ENCODE data around the gene SCYGR2.

GRCh38 chr2:227617316-227618230 is 18.9 kb downstream of the SCYGR2 start, which contains the start of gene SCYGR4:
- no peak for TF ChIP-seq CTCF (IDR thresholded peaks at IDR 0.05 in 4 of 5, conservative IDR thresholded peaks at IDR 0.05 in 1 of 5)
- no peak for TF ChIP-seq POLR2A (IDR thresholded peaks at IDR 0.05)
